ENCODE data around the gene UBE2D2. TPM values are rescaled to one million over a fixed set of nuclear protein-coding genes. Genes with fewer than 3 reads are reported as not detected.

The UBE2D2 gene
- total and polyA plus RNA-seq, 2 of the 13 experiments (the other 11 are each of a cell fraction or from before 2014, with no cell fraction given), result 79.1 to 109 TPM

- 0 out of 2 replicates have a peak, but pooled peaks have one; percentile 75 for TF ChIP-seq FOXO4 (CRISPR knock-in tag; conservative IDR thresholded peaks at IDR 0.05)
- no peak for TF ChIP-seq ZNF841 (CRISPR knock-in tag; IDR thresholded peaks at IDR 0.05; ENCODE audit: borderline replicate concordance)
- no peak for TF ChIP-seq PCBP1 (IDR thresholded peaks at IDR 0.05; ENCODE audit: borderline replicate concordance, low read depth, low read length)
- no peak for TF ChIP-seq CHCHD3 (CRISPR knock-in tag; IDR thresholded peaks at IDR 0.05)
- TF ChIP-seq RFX3 (CRISPR knock-in tag; IDR thresholded peaks at IDR 0.05), result no peak
- TF ChIP-seq ZNF83 (CRISPR knock-in tag; IDR thresholded peaks at IDR 0.05; ENCODE audit: borderline replicate concordance), result no peak; the same call in 1 of the 2 replicates
- TF ChIP-seq DDIT3 (CRISPR knock-in tag; IDR thresholded peaks at IDR 0.05), result no peak
- TF ChIP-seq, protein P1, sequence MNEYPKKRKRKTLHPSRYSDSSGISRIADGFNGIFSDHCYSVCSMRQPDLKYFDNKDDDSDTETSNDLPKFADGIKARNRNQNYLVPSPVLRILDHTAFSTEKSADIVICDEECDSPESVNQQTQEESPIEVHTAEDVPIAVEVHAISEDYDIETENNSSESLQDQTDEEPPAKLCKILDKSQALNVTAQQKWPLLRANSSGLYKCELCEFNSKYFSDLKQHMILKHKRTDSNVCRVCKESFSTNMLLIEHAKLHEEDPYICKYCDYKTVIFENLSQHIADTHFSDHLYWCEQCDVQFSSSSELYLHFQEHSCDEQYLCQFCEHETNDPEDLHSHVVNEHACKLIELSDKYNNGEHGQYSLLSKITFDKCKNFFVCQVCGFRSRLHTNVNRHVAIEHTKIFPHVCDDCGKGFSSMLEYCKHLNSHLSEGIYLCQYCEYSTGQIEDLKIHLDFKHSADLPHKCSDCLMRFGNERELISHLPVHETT (CRISPR knock-in tag; conservative IDR thresholded peaks at IDR 0.05), result 0 out of 2 replicates have a peak, but pooled peaks have one; percentile 43
- TF ChIP-seq SP1 (IDR thresholded peaks at IDR 0.05), result no peak
- no peak for TF ChIP-seq SP1 (CRISPR knock-in tag; IDR thresholded peaks at IDR 0.05)
- TF ChIP-seq ZBTB7A (CRISPR knock-in tag; IDR thresholded peaks at IDR 0.05), result 0 out of 2 replicates have a peak, but pooled peaks have one; percentile 22
- TF ChIP-seq FOXM1 (CRISPR knock-in tag; IDR thresholded peaks at IDR 0.05), result no peak
- TF ChIP-seq, protein P2, sequence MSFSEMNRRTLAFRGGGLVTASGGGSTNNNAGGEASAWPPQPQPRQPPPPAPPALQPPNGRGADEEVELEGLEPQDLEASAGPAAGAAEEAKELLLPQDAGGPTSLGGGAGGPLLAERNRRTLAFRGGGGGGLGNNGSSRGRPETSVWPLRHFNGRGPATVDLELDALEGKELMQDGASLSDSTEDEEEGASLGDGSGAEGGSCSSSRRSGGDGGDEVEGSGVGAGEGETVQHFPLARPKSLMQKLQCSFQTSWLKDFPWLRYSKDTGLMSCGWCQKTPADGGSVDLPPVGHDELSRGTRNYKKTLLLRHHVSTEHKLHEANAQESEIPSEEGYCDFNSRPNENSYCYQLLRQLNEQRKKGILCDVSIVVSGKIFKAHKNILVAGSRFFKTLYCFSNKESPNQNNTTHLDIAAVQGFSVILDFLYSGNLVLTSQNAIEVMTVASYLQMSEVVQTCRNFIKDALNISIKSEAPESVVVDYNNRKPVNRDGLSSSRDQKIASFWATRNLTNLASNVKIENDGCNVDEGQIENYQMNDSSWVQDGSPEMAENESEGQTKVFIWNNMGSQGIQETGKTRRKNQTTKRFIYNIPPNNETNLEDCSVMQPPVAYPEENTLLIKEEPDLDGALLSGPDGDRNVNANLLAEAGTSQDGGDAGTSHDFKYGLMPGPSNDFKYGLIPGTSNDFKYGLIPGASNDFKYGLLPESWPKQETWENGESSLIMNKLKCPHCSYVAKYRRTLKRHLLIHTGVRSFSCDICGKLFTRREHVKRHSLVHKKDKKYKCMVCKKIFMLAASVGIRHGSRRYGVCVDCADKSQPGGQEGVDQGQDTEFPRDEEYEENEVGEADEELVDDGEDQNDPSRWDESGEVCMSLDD (CRISPR knock-in tag; IDR thresholded peaks at IDR 0.05; ENCODE audit: borderline replicate concordance), result no peak
- TF ChIP-seq SYNCRIP (IDR thresholded peaks at IDR 0.05; ENCODE audit: insufficient read depth, low read depth, low read length), result no peak
- TF ChIP-seq ZEB1 (IDR thresholded peaks at IDR 0.05; ENCODE audit: insufficient replicate concordance, low read depth), result no peak
- 0 out of 2 replicates have a peak, but pooled peaks have one; percentile 42 for TF ChIP-seq ZNF20 (CRISPR knock-in tag; IDR thresholded peaks at IDR 0.05)
- no peak for TF ChIP-seq ZNF770 (CRISPR knock-in tag; IDR thresholded peaks at IDR 0.05)
- TF ChIP-seq, protein P3, sequence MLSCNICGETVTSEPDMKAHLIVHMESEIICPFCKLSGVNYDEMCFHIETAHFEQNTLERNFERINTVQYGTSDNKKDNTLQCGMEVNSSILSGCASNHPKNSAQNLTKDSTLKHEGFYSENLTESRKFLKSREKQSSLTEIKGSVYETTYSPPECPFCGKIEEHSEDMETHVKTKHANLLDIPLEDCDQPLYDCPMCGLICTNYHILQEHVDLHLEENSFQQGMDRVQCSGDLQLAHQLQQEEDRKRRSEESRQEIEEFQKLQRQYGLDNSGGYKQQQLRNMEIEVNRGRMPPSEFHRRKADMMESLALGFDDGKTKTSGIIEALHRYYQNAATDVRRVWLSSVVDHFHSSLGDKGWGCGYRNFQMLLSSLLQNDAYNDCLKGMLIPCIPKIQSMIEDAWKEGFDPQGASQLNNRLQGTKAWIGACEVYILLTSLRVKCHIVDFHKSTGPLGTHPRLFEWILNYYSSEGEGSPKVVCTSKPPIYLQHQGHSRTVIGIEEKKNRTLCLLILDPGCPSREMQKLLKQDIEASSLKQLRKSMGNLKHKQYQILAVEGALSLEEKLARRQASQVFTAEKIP (CRISPR knock-in tag; IDR thresholded peaks at IDR 0.05; ENCODE audit: borderline replicate concordance), result no peak
- TF ChIP-seq SRSF1 (optimal IDR thresholded peaks at IDR 0.05; ENCODE audit: low read depth, low read length), result peak; percentile 41
These were observed 714 bp downstream of the UBE2D2 start (continued) for GRCh38 chr5:139561655-139562451.
